ENCODE results near the gene UBE2J1.

Gene UBE2J1

GRCh38 chr6:89286516-89286915 is 66.0 kb downstream of the UBE2J1 start:
- no peak for DNase-seq

- no peak for DNase-seq
Measured at GRCh38 chr6:89284963-89285735, 67.4 kb downstream of the UBE2J1 start.

- DNase-seq = no peak
Measured at GRCh38 chr6:89284081-89284480, 68.4 kb downstream of the UBE2J1 start.

DNA sequence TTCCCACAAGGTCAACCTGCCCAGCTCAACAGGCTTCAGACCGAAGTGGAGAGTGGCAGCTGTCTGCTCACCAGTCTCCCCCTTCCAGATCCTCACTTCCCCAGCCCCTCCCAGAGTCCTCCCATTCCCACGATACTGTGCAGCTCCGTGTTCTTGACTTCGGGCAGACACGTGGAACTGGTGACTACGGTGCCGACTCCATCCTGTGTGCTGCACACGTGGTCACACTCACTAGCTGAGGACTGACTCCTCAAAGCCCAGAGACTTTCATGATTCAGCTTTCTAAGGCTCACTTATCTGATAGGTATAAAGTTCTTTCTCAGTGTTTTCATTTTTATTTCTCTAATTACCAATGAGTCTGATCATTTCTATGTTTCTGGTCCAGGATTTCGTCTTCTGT is 69.8 kb downstream of the UBE2J1 start:
- no peak for DNase-seq

- DNase-seq = no peak
Measured at GRCh38 chr6:89281779-89282246, 70.7 kb downstream of the UBE2J1 start.

- DNase-seq = no peak
Measured at GRCh38 chr6:89278956-89279355, 73.6 kb downstream of the UBE2J1 start.

Data from NCI-H1417 treated with DMSO at 0.1 percent for 48 hours (cell line).